GM12878 (cell line): ENCODE measurements around the gene PLPP7. TPM values are rescaled to one million over a fixed set of nuclear protein-coding genes. Genes with fewer than 3 reads are reported as not detected.

Experiments used
- ATAC-seq: fragments of 200-7000 bp; cut with Tn5 transposase; 3 replicates; pipeline ENCODE4 v1.9.1; 2020; ENCODE audit warnings: mild to moderate bottlenecking, moderate library complexity
- BruUV-seq: library from RNA; stranded (reverse); fragments of 400-500 nt; replicated peaks from 2 replicates; lab custom pipeline; 2021; lab: Mats Ljungman, UMichigan
- CTCF ChIA-PET: fragments of 300-600 bp; sonication (Branson Sonifier 250); formaldehyde crosslinking; extraction: SDS; loops from one replicate; lab custom pipeline; 2021; ENCODE audit warnings: inconsistent platforms; lab: Yijun Ruan, JAX
- POLR2A ChIA-PET: fragments of 350-600 bp; formaldehyde crosslinking; extraction: SDS; loops from one replicate; lab custom pipeline; 2021; ENCODE audit warnings: inconsistent platforms; lab: Charles Lee
- RAD21 ChIA-PET: fragments of 300-600 bp; sonication (Branson Sonifier 250); formaldehyde crosslinking; loops from one replicate; lab custom pipeline; 2023; ENCODE audit warnings: antibody characterized with exemption; ENCODE audit not compliant: unreplicated experiment; lab: Charles Lee
- SMC1A ChIA-PET: fragments of 300-600 bp; sonication (Branson Sonifier 250); formaldehyde crosslinking; loops from one replicate; lab custom pipeline; 2023; ENCODE audit not compliant: unreplicated experiment, uncharacterized antibody; lab: Charles Lee
- DNase-seq: peaks from one replicate; pipeline ENCODE4 v3.0.0-alpha.2; 2011; ENCODE audit warnings: low read depth, low spot score
- FAIRE-seq: peaks from 3 replicates; lab custom pipeline; 2011; peaks lifted over from hg19 to GRCh38; lab: Jason Lieb, UNC
- H2AFZ ChIP-seq: 2 replicates; pipeline ENCODE4 v1.6.0; 2011; ENCODE audit warnings: low read depth, low read length, control low read depth; ENCODE audit not compliant: control insufficient read depth
- H3K27ac ChIP-seq: 2 replicates; pipeline ENCODE4 v1.5.1; 2011; ENCODE audit warnings: control low read depth; ENCODE audit not compliant: control insufficient read depth, insufficient read depth
- H3K27me3 ChIP-seq, 2 experiments: replicated peaks in 1 of 2; 2 replicates each; pipeline versions ENCODE4 v1.6.0 to v1.6.1; 2011; ENCODE audit warnings: low read length in 1 of 2; ENCODE audit not compliant: control insufficient read depth in 2 of 2, insufficient read depth in 2 of 2
- H3K36me3 ChIP-seq, 2 experiments: 2 replicates each; pipeline ENCODE4 v1.5.1; 2011; ENCODE audit warnings: low read length in 1 of 2; ENCODE audit not compliant: control insufficient read depth in 2 of 2, insufficient read depth in 2 of 2
- H3K4me1 ChIP-seq: 2 replicates; pipeline ENCODE4 v1.6.1; 2011; ENCODE audit warnings: mild to moderate bottlenecking, low read length, moderate library complexity, mixed read lengths; ENCODE audit not compliant: control insufficient read depth, insufficient read depth
- H3K4me2 ChIP-seq: 2 replicates; pipeline ENCODE4 v1.6.0; 2011; ENCODE audit warnings: control low read depth; ENCODE audit not compliant: control insufficient read depth, insufficient read depth
- H3K4me3 ChIP-seq: fragments of 200-600 bp; sonication (generic); 2 replicates; pipeline ENCODE4 v1.5.1; 2016
- H3K79me2 ChIP-seq: 2 replicates; pipeline ENCODE4 v1.6.0; 2011; ENCODE audit warnings: low read length; ENCODE audit not compliant: control insufficient read depth, insufficient read depth
- H3K9ac ChIP-seq: 2 replicates; pipeline ENCODE4 v1.8.0; 2011; ENCODE audit warnings: low read length, control low read depth, mixed read lengths; ENCODE audit not compliant: control insufficient read depth, insufficient read depth
- H3K9me3 ChIP-seq: replicated peaks from 3 replicates; pipeline ENCODE4 v1.5.1; 2011; ENCODE audit warnings: mild to moderate bottlenecking, low read length; ENCODE audit not compliant: control insufficient read depth, insufficient read depth
- H4K20me1 ChIP-seq: 2 replicates; pipeline ENCODE4 v1.6.0; 2011; ENCODE audit not compliant: control insufficient read depth, insufficient read depth
- CREM ChIP-seq: IDR thresholded peaks from 2 replicates; pipeline ENCODE4 v1.6.1; 2014; ENCODE audit warnings: antibody characterized with exemption, low read depth
- CTCF ChIP-seq, 3 experiments: IDR thresholded peaks in 2 of 3; conservative IDR thresholded peaks in 1 of 3; 2 replicates each; pipeline ENCODE4 v1.5.1; 2011; ENCODE audit warnings: low read depth in 3 of 3, low read length in 3 of 3, mild to moderate bottlenecking in 3 of 3, control low read depth in 2 of 3, moderate library complexity in 2 of 3, inconsistent platforms in 1 of 3, mixed read lengths in 1 of 3; ENCODE audit not compliant: control insufficient read depth in 2 of 3, insufficient read depth in 1 of 3; ENCODE audit errors: extremely low read depth in 1 of 3
- E2F8 ChIP-seq: fragments of 450-650 bp; IDR thresholded peaks from 2 replicates; pipeline ENCODE4 v1.6.1; 2018; ENCODE audit warnings: mild to moderate bottlenecking, low read depth, moderate library complexity; ENCODE audit not compliant: partially characterized antibody
- GABPA ChIP-seq: IDR thresholded peaks from 2 replicates; pipeline ENCODE4 v1.6.1; 2014; ENCODE audit warnings: antibody characterized with exemption, low read depth, mild to moderate bottlenecking, inconsistent platforms
- HSF1 ChIP-seq: fragments of 150-350 bp; IDR thresholded peaks from 2 replicates; pipeline ENCODE4 v1.6.1; 2014; ENCODE audit warnings: mild to moderate bottlenecking, low read depth, low read length
- LARP7 ChIP-seq: fragments of 450-650 bp; IDR thresholded peaks from 2 replicates; pipeline ENCODE4 v1.6.1; 2017; ENCODE audit warnings: mild to moderate bottlenecking
- RAD21 ChIP-seq: IDR thresholded peaks from 2 replicates; pipeline ENCODE4 v1.6.1; 2011; ENCODE audit warnings: mild to moderate bottlenecking, low read depth, low read length, moderate library complexity; ENCODE audit not compliant: insufficient read depth
- RBBP5 ChIP-seq: fragments of 200-600 bp; sonication (generic); conservative IDR thresholded peaks from 2 replicates; pipeline ENCODE4 v1.6.1; 2016
- RELA ChIP-seq: fragments of 450-650 bp; IDR thresholded peaks from 2 replicates; pipeline ENCODE4 v1.8.0; 2014; ENCODE audit warnings: borderline replicate concordance; ENCODE audit not compliant: partially characterized antibody
- SMC3 ChIP-seq: IDR thresholded peaks from 2 replicates; pipeline ENCODE4 v1.6.1; 2011; ENCODE audit warnings: low read length, improper control_type of control experiment, borderline replicate concordance
- WRNIP1 ChIP-seq: IDR thresholded peaks from 2 replicates; pipeline ENCODE4 v1.6.1; 2011; ENCODE audit warnings: low read depth, low read length, improper control_type of control experiment, borderline replicate concordance
- ZNF274 ChIP-seq: IDR thresholded peaks from one replicate; pipeline ENCODE4 v1.8.0; 2011; ENCODE audit not compliant: insufficient read length, insufficient read depth
- ZZZ3 ChIP-seq: IDR thresholded peaks from 2 replicates; pipeline ENCODE4 v1.6.1; 2011; ENCODE audit warnings: low read depth; ENCODE audit not compliant: control insufficient read depth, insufficient read length
- WGBS: methylation state at CpG from one replicate; pipeline ENCODE4 v1.1.6; 2016; ENCODE audit warnings: low lambda C conversion rate; ENCODE audit not compliant: insufficient replicate concordance, insufficient coverage; ENCODE audit errors: missing lambda C conversion rate; 5-methylcytosine and 5-hydroxymethylcytosine counted together
- in situ Hi-C: fragments of 300-500 bp; cut with MboI; formaldehyde crosslinking; loops from 9 replicates; pipeline ENCODE4 v1.14.3; 2018; ENCODE audit warnings: mixed read lengths
- intact Hi-C: fragments of 100-400 bp; cut with micrococcal nuclease; formaldehyde crosslinking; loops from one replicate; pipeline ENCODE4 v1.14.2; 2022; ENCODE audit not compliant: unreplicated experiment
- polyA plus RNA-seq, 11 experiments: library from polyadenylated mRNA; depleted of rRNA in 4 of 11; unstranded in 6 of 11; stranded (reverse) in 5 of 11; fragments of >200 nt; fragmentation: Nextera tagmentation in 4 of 11; fragmentation: Illumina TruSeq in 1 of 11; extraction: Ambion mirVana in 4 of 11; extraction: Trizol in 1 of 11; gene quantifications; 1 replicate in 1 of 11; 2 replicates in 10 of 11; pipeline versions ENCODE4 v1.2.1 to v1.2.3, GENCODE V29; 2011 to 2016; ENCODE audit warnings: inconsistent platforms in 2 of 11, missing spikeins in 2 of 11, low read depth in 1 of 11
- total RNA-seq, 4 experiments: library from RNA; depleted of rRNA in 3 of 4; stranded (reverse); fragments of >200 nt in 3 of 4; fragmentation: Illumina TruSeq in 1 of 4; extraction: Trizol in 1 of 4; gene quantifications; 2 replicates each; pipeline versions ENCODE4 v1.2.1 to v1.2.3, GENCODE V29; 2013 to 2021

PLPP7 gene
- total and polyA plus RNA-seq, 10 of the 15 experiments (the other 5 are each of a cell fraction or from before 2014, with no cell fraction given), result 0.05 to 1.0 (median 0.40) TPM; not detected in 3

GRCh38 chr9:131324736-131325679, 35.5 kb downstream of the PLPP7 start:
- DNase-seq (no peak), ATAC-seq (no peak), FAIRE-seq (no peak)
- Histone ChIP-seq H4K20me1 (no peaks in the 10 kb centered on the region), H3K9ac (no peak overlapping the region), H3K36me3 (no peaks in the 10 kb centered on the region), H3K9me3 (no peaks in the 10 kb centered on the region), H3K4me3 (no peak overlapping the region), H3K4me2 (no peak overlapping the region), H2AFZ (no peak overlapping the region), H3K27me3 (no peaks in the 10 kb centered on the region; a peak in 1 of 4 replicates), H3K79me2 (no peaks in the 10 kb centered on the region), H3K27ac (no peak overlapping the region), H3K4me1 (no peaks in the 10 kb centered on the region)
- in situ Hi-C loops, result no loop called here
- POLR2A ChIA-PET, result interaction anchor here (0.5 kb wide), 1 partner anchor 1640 kb away, joined by 4 read pairs; no protein-coding TSS in a partner anchor
- CTCF ChIA-PET, result no interaction called here
- WGBS, result 56% methylated on average over 21 of the region's 21 CpGs
- BruUV-seq, result no TSS peak
- intact Hi-C loops, result no loop called here
- SMC1A ChIA-PET, result interaction anchor here (1.0 to 1.3 kb wide), 3 partner anchors 11 to 145 kb away, joined by 3 to 4 read pairs (median 3); no protein-coding TSS in a partner anchor
- RAD21 ChIA-PET, result interaction anchor here (1.0 kb wide), 1 partner anchor 11 kb away, joined by 4 read pairs; no protein-coding TSS in a partner anchor
- no peak for TF ChIP-seq RAD21
- no peak for TF ChIP-seq CTCF (IDR thresholded peaks at IDR 0.05 in 2 of 3, conservative IDR thresholded peaks at IDR 0.05 in 1 of 3; ENCODE audit: control insufficient read depth in 2 of 3, extremely low read depth in 1 of 3, insufficient read depth in 1 of 3, low read depth in 3 of 3, low read length in 3 of 3)
- no peak for TF ChIP-seq CREM
- no peak for TF ChIP-seq WRNIP1
- TF ChIP-seq ZNF274, result no peak
- TF ChIP-seq SMC3, result no peak
- no peak for TF ChIP-seq E2F8
- no peak for TF ChIP-seq HSF1
- no peak for TF ChIP-seq RELA
- no peak for TF ChIP-seq LARP7
- TF ChIP-seq ZZZ3, result no peak
- no peak for TF ChIP-seq RBBP5
- TF ChIP-seq GABPA, result no peak
